ENCODE data around the gene KREMEN2.

DNA sequence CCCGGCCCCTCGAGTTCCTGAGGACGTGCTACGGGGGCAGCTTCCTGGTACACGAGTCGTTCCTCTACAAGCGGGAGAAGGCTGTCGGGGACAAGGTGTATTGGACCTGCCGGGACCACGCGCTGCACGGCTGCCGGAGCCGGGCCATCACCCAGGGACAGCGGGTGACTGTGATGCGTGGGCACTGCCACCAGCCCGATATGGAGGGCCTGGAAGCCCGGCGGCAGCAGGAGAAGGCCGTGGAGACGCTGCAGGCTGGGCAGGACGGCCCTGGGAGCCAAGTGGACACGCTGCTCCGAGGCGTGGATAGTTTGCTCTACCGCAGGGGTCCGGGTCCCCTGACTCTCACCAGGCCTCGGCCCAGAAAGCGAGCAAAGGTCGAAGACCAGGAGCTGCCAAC, 30.9 kb upstream of the KREMEN2 start:
- no peak for TF ChIP-seq CTCF (IDR thresholded peaks at IDR 0.05; ENCODE audit: insufficient read depth, low read depth, low read length)
- no peak for TF ChIP-seq EZH2 (IDR thresholded peaks at IDR 0.05; ENCODE audit: insufficient read depth, low read length)
